Inflammatory macrophage (primary cell): Measurements from ENCODE around the gene PGM2L1.
"Not testable (repeated sequence)": the region's sequence is repeated elsewhere in the genome, so short reads cannot be mapped to it uniquely, and the experiment has no call there.

Experiments
- DNase-seq, 2 donors: peaks; one replicate each; pipeline ENCODE4 v3.0.0-alpha.2; 2020 to 2022

Gene PGM2L1

GRCh38 chr11:74397501-74398243, 561 bp downstream of the PGM2L1 start:
- DNase-seq: peak; percentile 5 to 16

- no peak for DNase-seq
These were observed 6.0 kb downstream of the PGM2L1 start for GRCh38 chr11:74392256-74392655.

- DNase-seq: peak in 1 of 2 donors; percentile 46
These were observed 7.0 kb downstream of the PGM2L1 start for GRCh38 chr11:74391193-74391592.

- no peak for DNase-seq
These were observed 7.5 kb downstream of the PGM2L1 start for GRCh38 chr11:74390697-74391096.

- peak; percentile 70 for DNase-seq
These were observed 9.4 kb downstream of the PGM2L1 start for GRCh38 chr11:74388678-74389327.

- DNase-seq: no peak
These were observed 13.6 kb downstream of the PGM2L1 start for GRCh38 chr11:74384641-74385040.

GRCh38 chr11:74380746-74381439, 17.3 kb downstream of the PGM2L1 start:
- DNase-seq: no peak

- no peak for DNase-seq
These were observed 20.5 kb downstream of the PGM2L1 start for GRCh38 chr11:74377689-74378088.

GRCh38 chr11:74373382-74373781, 24.9 kb downstream of the PGM2L1 start:
- no peak for DNase-seq

GRCh38 chr11:74371269-74372052, 26.8 kb downstream of the PGM2L1 start:
- peak; percentile 15 to 22 for DNase-seq

- DNase-seq: no peak
These were observed 28.1 kb downstream of the PGM2L1 start for GRCh38 chr11:74370123-74370522.

GRCh38 chr11:74367881-74368280, 30.4 kb downstream of the PGM2L1 start:
- no peak for DNase-seq

- DNase-seq: no peak
These were observed 31.7 kb downstream of the PGM2L1 start for GRCh38 chr11:74366576-74366975.

GRCh38 chr11:74365805-74366204, 32.4 kb downstream of the PGM2L1 start:
- DNase-seq: not testable (repeated sequence)

GRCh38 chr11:74357449-74357848, 40.8 kb downstream of the PGM2L1 start:
- DNase-seq: no peak

- peak; percentile 13 to 14 for DNase-seq
These were observed 42.6 kb downstream of the PGM2L1 start for GRCh38 chr11:74355626-74356025.

GRCh38 chr11:74354036-74354435, 44.2 kb downstream of the PGM2L1 start:
- no peak for DNase-seq

- no peak for DNase-seq
These were observed 50.9 kb downstream of the PGM2L1 start for GRCh38 chr11:74347381-74347780.

GRCh38 chr11:74345420-74345819, 52.8 kb downstream of the PGM2L1 start:
- no peak for DNase-seq

GRCh38 chr11:74341921-74342320, 56.3 kb downstream of the PGM2L1 start:
- DNase-seq: no peak

- DNase-seq: no peak
These were observed 58.6 kb downstream of the PGM2L1 start for GRCh38 chr11:74339619-74340018.

GRCh38 chr11:74338963-74339362, 59.3 kb downstream of the PGM2L1 start:
- DNase-seq: no peak

GRCh38 chr11:74333193-74333592, 65.0 kb downstream of the PGM2L1 start:
- DNase-seq: no peak
